ENCODE data around the gene FGF14.

GRCh38 chr13:102323012-102323411 lies 78.8 kb downstream of the FGF14 start:
- TF ChIP-seq CTCF (IDR thresholded peaks at IDR 0.05): no peak
- no peak for TF ChIP-seq ZFX (IDR thresholded peaks at IDR 0.05; ENCODE audit: borderline replicate concordance)

Measured in 22Rv1 (cell line).